LNCAP (cell line): ENCODE results near the gene SPANXB1.
"Not testable (repeated sequence)": the region's sequence is repeated elsewhere in the genome, so short reads cannot be mapped to it uniquely, and the experiment has no call there.

Source experiments
- TF ChIP-seq, protein P1 (sequence below): fragments of 450-650 bp; IDR thresholded peaks from 2 replicates; pipeline ENCODE4 v1.5.1; 2017; ENCODE audit warnings: mild to moderate bottlenecking

SPANXB1 gene

DNA sequence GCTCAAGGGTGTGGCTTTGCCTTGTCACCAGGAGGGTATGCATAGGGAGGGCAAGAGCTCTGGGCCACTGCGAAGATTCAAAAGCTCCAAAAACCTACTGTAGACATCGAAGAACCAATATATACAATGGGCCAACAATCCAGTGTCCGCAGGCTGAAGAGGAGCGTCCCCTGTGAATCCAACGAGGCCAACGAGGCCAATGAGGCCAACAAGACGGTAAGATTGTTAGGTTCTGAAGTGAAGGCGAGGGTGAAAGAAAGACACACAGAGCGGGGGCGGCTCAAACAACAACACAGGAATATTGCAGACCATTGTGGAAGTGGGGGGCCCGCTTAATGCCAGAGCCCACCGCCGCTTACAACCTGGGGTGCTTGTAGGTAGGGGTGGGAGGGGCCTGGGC lies at the start of gene SPANXB1:
Gene SPANXB1, plus strand, starts transcription at position 27 of the 400 bp plus-strand sequence. Its CDS starts 100 bp downstream, at position 127.
- TF ChIP-seq, protein P1, sequence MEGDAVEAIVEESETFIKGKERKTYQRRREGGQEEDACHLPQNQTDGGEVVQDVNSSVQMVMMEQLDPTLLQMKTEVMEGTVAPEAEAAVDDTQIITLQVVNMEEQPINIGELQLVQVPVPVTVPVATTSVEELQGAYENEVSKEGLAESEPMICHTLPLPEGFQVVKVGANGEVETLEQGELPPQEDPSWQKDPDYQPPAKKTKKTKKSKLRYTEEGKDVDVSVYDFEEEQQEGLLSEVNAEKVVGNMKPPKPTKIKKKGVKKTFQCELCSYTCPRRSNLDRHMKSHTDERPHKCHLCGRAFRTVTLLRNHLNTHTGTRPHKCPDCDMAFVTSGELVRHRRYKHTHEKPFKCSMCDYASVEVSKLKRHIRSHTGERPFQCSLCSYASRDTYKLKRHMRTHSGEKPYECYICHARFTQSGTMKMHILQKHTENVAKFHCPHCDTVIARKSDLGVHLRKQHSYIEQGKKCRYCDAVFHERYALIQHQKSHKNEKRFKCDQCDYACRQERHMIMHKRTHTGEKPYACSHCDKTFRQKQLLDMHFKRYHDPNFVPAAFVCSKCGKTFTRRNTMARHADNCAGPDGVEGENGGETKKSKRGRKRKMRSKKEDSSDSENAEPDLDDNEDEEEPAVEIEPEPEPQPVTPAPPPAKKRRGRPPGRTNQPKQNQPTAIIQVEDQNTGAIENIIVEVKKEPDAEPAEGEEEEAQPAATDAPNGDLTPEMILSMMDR = not testable (repeated sequence)

GRCh38 chrX:140967036-140967435 lies 35.4 kb upstream of the SPANXB1 start:
- TF ChIP-seq, protein P1 = no peak

DNA sequence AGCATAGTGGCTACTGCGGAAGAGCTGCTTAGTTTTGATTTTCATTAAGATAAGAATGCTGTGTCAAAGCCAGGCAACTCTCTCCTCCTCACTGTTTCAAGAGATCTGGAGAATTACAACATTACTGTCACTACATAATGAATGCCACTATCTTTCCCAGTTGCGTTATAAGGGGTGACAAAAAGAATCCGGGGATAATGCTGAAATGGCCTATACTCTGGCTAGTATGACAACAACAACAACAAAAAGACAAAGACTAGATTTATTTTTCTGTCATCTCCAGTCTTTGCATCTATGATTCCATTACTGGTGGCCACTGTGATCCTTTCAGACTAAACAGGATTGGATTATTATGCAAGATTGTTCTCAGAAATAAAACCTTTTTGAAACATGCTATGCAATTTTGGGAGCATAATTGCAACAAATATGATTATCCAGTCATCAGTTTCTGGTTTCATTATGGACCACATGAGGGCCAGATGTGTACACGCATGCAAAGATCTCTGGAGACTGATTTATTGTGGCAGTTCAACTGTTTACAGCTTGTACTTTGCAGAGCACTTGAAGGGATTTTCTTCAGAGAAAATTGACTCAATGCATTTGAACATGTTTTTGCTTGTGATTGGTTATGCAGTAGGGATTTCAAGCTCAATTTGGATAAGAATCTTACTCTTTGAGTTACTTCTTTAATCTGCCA lies 31.1 kb upstream of the SPANXB1 start:
- TF ChIP-seq, protein P1 = no peak

DNA sequence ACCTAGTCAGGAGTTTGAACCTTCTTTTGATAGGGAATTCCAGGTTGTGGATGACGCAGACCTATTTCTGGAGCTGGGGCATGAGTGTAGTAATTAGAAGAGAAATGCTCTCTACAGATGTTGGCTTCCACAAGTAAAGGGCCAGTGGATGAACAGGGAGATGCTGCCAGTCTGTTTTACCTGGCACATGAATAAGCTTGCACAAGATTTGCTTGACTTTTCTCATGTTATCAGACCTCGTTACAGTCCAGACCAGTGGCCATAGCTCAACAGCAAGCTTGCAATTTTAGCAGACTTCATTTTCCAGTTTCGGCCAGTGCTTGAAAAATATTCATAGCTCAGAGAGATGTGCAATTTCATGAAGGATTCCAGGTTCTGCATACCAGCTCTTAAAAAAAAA lies 26.9 kb upstream of the SPANXB1 start:
- TF ChIP-seq, protein P1 = no peak

- TF ChIP-seq, protein P1 = no peak
Measured at GRCh38 chrX:140980271-140980670, 22.1 kb upstream of the SPANXB1 start.

GRCh38 chrX:140983730-140984129 lies 18.7 kb upstream of the SPANXB1 start:
- TF ChIP-seq, protein P1 = no peak
